Measurements from ENCODE around the gene SULT2B1. TPM values are rescaled to one million over a fixed set of nuclear protein-coding genes. Genes with fewer than 3 reads are reported as not detected.

SULT2B1 gene
- total RNA-seq, 2 experiments from 2014 or later = not detected

- POLR2A ChIA-PET = no interaction called here
Observed at GRCh38 chr19:48556825-48557224, 4.9 kb downstream of the SULT2B1 start.

GRCh38 chr19:48558018-48558684 lies 6.2 kb downstream of the SULT2B1 start:
- CTCF ChIA-PET (ENCODE audit: unreplicated experiment) = no interaction called here
- no peaks in the 10 kb centered on the region for H3K36me3 ChIP-seq (ENCODE audit: insufficient read depth, low read length)
- no TSS peak for BruUV-seq (replicated peaks)
- intact Hi-C loops (cut with micrococcal nuclease; ENCODE audit: unreplicated experiment) = no loop called here
- H3K27ac ChIP-seq (ENCODE audit: low read depth, low read length, poor library complexity, severe bottlenecking) = no peak overlapping the region
- DNase-seq (ENCODE audit: low spot score) = no peak
- no peaks in the 10 kb centered on the region for H3K79me2 ChIP-seq (ENCODE audit: insufficient read depth, low read depth, low read length)
- no peak overlapping the region for H2AFZ ChIP-seq (ENCODE audit: low read length)
- H3K4me1 ChIP-seq (ENCODE audit: insufficient read depth, low read length, poor library complexity, severe bottlenecking) = no peaks in the 10 kb centered on the region
- no peak overlapping the region for H3K4me2 ChIP-seq (ENCODE audit: low read length)
- POLR2A ChIA-PET = interaction anchor here (0.7 kb wide), 1 partner anchor 26 kb away, joined by 5 read pairs; no protein-coding TSS in a partner anchor
- H3K4me3 ChIP-seq (ENCODE audit: low read depth, low read length, poor library complexity, severe bottlenecking) = no peak overlapping the region
- H3K9me2 ChIP-seq (ENCODE audit: insufficient read depth, low read length) = no peaks in the 10 kb centered on the region
- TF ChIP-seq CTCF (conservative IDR thresholded peaks at IDR 0.05; ENCODE audit: low read length) (no peak), EZH2phosphoT487 (IDR thresholded peaks at IDR 0.05; ENCODE audit: borderline replicate concordance, low read depth, low read length) (no peak)
- no peaks in the 10 kb centered on the region for H3K9me3 ChIP-seq (ENCODE audit: low read length)
- H4K20me1 ChIP-seq (ENCODE audit: insufficient read depth, low read length) = no peaks in the 10 kb centered on the region

More at GRCh38 chr19:48556825-48557224, 4.9 kb downstream of the SULT2B1 start:
- no peak overlapping the region for H3K4me2 ChIP-seq (ENCODE audit: low read length)
- no peaks in the 10 kb centered on the region for H3K9me2 ChIP-seq (ENCODE audit: insufficient read depth, low read length)
- H2AFZ ChIP-seq (ENCODE audit: low read length) = no peak overlapping the region
- no peak for TF ChIP-seq CTCF (conservative IDR thresholded peaks at IDR 0.05; ENCODE audit: low read length)
- TF ChIP-seq EZH2phosphoT487 (IDR thresholded peaks at IDR 0.05; ENCODE audit: borderline replicate concordance, low read depth, low read length) = no peak
- CTCF ChIA-PET (ENCODE audit: unreplicated experiment) = no interaction called here
- no peaks in the 10 kb centered on the region for H3K4me1 ChIP-seq (ENCODE audit: insufficient read depth, low read length, poor library complexity, severe bottlenecking)
- H3K4me3 ChIP-seq (ENCODE audit: low read depth, low read length, poor library complexity, severe bottlenecking) = no peak overlapping the region
- no peak overlapping the region for H3K27ac ChIP-seq (ENCODE audit: low read depth, low read length, poor library complexity, severe bottlenecking)
- no peak for DNase-seq (ENCODE audit: low spot score)
- BruUV-seq (replicated peaks) = no TSS peak
- intact Hi-C loops (cut with micrococcal nuclease; ENCODE audit: unreplicated experiment) = no loop called here
- no peaks in the 10 kb centered on the region for H4K20me1 ChIP-seq (ENCODE audit: insufficient read depth, low read length)
- H3K9me3 ChIP-seq (ENCODE audit: low read length) = no peaks in the 10 kb centered on the region
- H3K79me2 ChIP-seq (ENCODE audit: insufficient read depth, low read depth, low read length) = no peaks in the 10 kb centered on the region
- no peaks in the 10 kb centered on the region for H3K36me3 ChIP-seq (ENCODE audit: insufficient read depth, low read length)

GRCh38 chr19:48560095-48560530 lies 8.1 kb downstream of the SULT2B1 start:
- POLR2A ChIA-PET = interaction anchor here (0.6 kb wide), 1 partner anchor 19 kb away, joined by 4 read pairs; no protein-coding TSS in a partner anchor
- H3K79me2 ChIP-seq (ENCODE audit: insufficient read depth, low read depth, low read length) = no peaks in the 10 kb centered on the region

More at GRCh38 chr19:48560095-48560530, 8.1 kb downstream of the SULT2B1 start:
- no TSS peak for BruUV-seq (replicated peaks)
- Histone ChIP-seq H3K4me2 (ENCODE audit: low read length) (no peak overlapping the region), H4K20me1 (ENCODE audit: insufficient read depth, low read length) (no peaks in the 10 kb centered on the region), H2AFZ (ENCODE audit: low read length) (no peak overlapping the region), H3K36me3 (ENCODE audit: insufficient read depth, low read length) (no peaks in the 10 kb centered on the region), H3K4me3 (ENCODE audit: low read depth, low read length, poor library complexity, severe bottlenecking) (no peak overlapping the region), H3K27ac (ENCODE audit: low read depth, low read length, poor library complexity, severe bottlenecking) (no peak overlapping the region), H3K9me2 (ENCODE audit: insufficient read depth, low read length) (no peaks in the 10 kb centered on the region), H3K4me1 (ENCODE audit: insufficient read depth, low read length, poor library complexity, severe bottlenecking) (no peaks in the 10 kb centered on the region), H3K9me3 (ENCODE audit: low read length) (no peaks in the 10 kb centered on the region)
- TF ChIP-seq EZH2phosphoT487 (IDR thresholded peaks at IDR 0.05; ENCODE audit: borderline replicate concordance, low read depth, low read length) (no peak), CTCF (conservative IDR thresholded peaks at IDR 0.05; ENCODE audit: low read length) (peak; percentile 50)
- intact Hi-C loops (cut with micrococcal nuclease; ENCODE audit: unreplicated experiment) = no loop called here
- DNase-seq (ENCODE audit: low spot score) = peak; percentile 16
- CTCF ChIA-PET (ENCODE audit: unreplicated experiment) = no interaction called here
